ENCODE data around the gene PLXNB1. TPM values are rescaled to one million over a fixed set of nuclear protein-coding genes. Genes with fewer than 3 reads are reported as not detected.
A peak's percentile ranks its signal among the peaks of the same experiment; 100 is the strongest.

The PLXNB1 gene
- total and polyA plus RNA-seq, 2 experiments from 2014 or later: 49.0 to 144 TPM

DNA sequence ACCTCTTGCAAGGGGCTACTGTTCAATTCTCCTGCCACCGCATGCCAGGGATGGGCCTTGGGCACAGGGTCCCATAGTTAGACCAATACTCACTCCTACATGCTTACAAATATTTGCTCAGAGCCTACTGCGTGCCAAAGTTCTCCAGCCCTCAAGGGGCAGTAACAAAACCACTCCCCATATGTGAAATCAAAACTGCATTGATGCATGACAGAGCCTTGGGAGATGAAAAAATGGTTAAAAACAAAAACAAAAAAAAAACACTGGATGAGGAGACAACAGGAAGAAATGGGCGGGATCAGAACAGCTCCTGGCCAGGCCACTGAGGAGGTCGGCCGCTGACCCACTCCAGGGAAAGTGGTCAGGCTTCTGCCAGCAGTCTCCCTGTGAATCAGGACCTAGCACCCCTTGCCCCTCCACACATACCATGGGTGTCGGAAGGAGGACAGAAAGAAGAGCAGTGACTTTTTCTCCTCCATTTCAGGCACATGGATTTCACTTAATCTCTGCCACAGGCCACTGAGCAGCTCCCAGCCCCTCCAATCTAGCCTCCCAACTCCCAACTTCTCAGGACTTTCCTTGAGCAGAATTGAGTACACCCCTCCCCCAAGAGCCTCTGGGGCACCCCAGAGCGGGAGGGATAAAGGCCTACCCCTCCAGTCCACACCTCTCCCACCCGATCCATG is 2.8 kb downstream of the PLXNB1 start:
- H3K27me3 ChIP-seq (ENCODE audit: insufficient read depth): no peaks in the 10 kb centered on the region
- peaks cover 24% of the 10 kb centered on the region for H4K20me1 ChIP-seq (replicated peaks; ENCODE audit: insufficient read depth)
- H3K4me1 ChIP-seq (ENCODE audit: insufficient read depth): peaks cover 35% of the 10 kb centered on the region
- peaks cover 38% of the 10 kb centered on the region for H3K36me3 Mint-ChIP-seq (ENCODE audit: low read depth)
- H3K36me3 ChIP-seq (ENCODE audit: insufficient read depth): peaks cover 5% of the 10 kb centered on the region
- peaks cover 57% of the 10 kb centered on the region for H3K4me1 Mint-ChIP-seq
- no peaks in the 10 kb centered on the region for H3K9me2 ChIP-seq (ENCODE audit: insufficient read depth)
- peaks cover 66% of the 10 kb centered on the region for H3K79me2 ChIP-seq (replicated peaks; ENCODE audit: insufficient read depth)
- peak overlapping the region; percentile 92; the same call in 1 of the 2 replicates for H3K27ac Mint-ChIP-seq
- H3K4me3 Mint-ChIP-seq: peak overlapping the region; percentile 86
- H3F3A ChIP-seq (replicated peaks; ENCODE audit: low read depth): peaks cover 15% of the 10 kb centered on the region
- no peak overlapping the region for H2AFZ ChIP-seq
- peak overlapping the region; percentile 84; the same call in 1 of the 2 replicates for H3K4me3 ChIP-seq
- peak overlapping the region; percentile 86 for H3K4me2 ChIP-seq
- peaks cover 18% of the 10 kb centered on the region for H3K27me3 Mint-ChIP-seq (ENCODE audit: insufficient read depth, low read depth, poor library complexity)
- TF ChIP-seq POLR2AphosphoS5 (IDR thresholded peaks at IDR 0.05; ENCODE audit: low read depth) (no peak), NANOG (IDR thresholded peaks at IDR 0.05; ENCODE audit: borderline replicate concordance) (no peak), ZNF114 (CRISPR knock-in tag; IDR thresholded peaks at IDR 0.05) (no peak)
- peaks cover 3% of the 10 kb centered on the region; the same call in 1 of the 3 replicates for H3K9me3 Mint-ChIP-seq
- ATAC-seq (no peak), DNase-seq (ENCODE audit: low spot score) (no peak)
- H3K27ac ChIP-seq (ENCODE audit: low read depth): peak overlapping the region; percentile 39; the same call in 1 of the 2 replicates

DNA sequence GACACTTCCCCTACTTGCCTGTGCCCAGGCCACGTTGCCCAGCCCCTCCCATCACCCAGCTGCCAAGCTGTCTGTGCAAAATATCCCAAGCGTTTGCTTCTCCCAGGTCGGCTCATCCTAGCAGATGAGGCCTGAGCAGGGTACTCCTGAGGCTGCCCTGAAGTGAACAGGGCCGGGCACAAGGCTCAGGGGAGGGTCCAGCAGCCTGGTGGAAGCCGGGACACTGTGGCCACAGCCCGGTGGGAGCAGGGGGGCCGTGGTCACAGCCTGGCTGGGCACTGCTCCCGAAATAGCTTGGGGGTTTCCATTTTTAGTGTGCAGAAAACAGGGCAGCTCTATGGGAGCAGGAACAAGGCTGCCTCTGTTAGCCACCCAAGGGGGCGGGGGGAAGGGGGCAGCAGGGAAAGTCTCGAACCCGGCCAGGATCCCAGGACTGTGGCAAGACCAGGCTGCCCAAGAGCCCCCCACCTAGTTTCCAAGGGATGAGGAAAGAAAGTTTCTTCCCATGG is 3.4 kb downstream of the PLXNB1 start:
- no peaks in the 10 kb centered on the region; the same call in 1 of the 2 replicates for H3K36me3 ChIP-seq (ENCODE audit: insufficient read depth)
- peaks cover 11% of the 10 kb centered on the region for H3F3A ChIP-seq (replicated peaks; ENCODE audit: low read depth)
- ATAC-seq: no peak
- DNase-seq (ENCODE audit: low spot score): no peak
- Mint-ChIP-seq H3K9me3 (peaks cover 3% of the 10 kb centered on the region; the same call in 1 of the 3 replicates), H3K4me3 (no peak overlapping the region; the same call in 2 of the 3 replicates), H3K27ac (no peak overlapping the region), H3K27me3 (ENCODE audit: insufficient read depth, low read depth, poor library complexity) (peaks cover 18% of the 10 kb centered on the region), H3K36me3 (ENCODE audit: low read depth) (peaks cover 38% of the 10 kb centered on the region), H3K4me1 (peaks cover 51% of the 10 kb centered on the region)
- H2AFZ ChIP-seq: no peak overlapping the region
- no peaks in the 10 kb centered on the region for H3K9me2 ChIP-seq (ENCODE audit: insufficient read depth)
- H3K4me2 ChIP-seq: no peak overlapping the region
- H3K4me3 ChIP-seq: 0 out of 2 replicates have a peak overlapping the region, but pooled peaks have one; percentile 23
- peaks cover 30% of the 10 kb centered on the region for H4K20me1 ChIP-seq (replicated peaks; ENCODE audit: insufficient read depth)
- H3K4me1 ChIP-seq (ENCODE audit: insufficient read depth): peaks cover 30% of the 10 kb centered on the region
- peaks cover 60% of the 10 kb centered on the region for H3K79me2 ChIP-seq (replicated peaks; ENCODE audit: insufficient read depth)
- H3K27ac ChIP-seq (ENCODE audit: low read depth): 0 out of 2 replicates have a peak overlapping the region, but pooled peaks have one; percentile 39
- H3K27me3 ChIP-seq (ENCODE audit: insufficient read depth): no peaks in the 10 kb centered on the region
- TF ChIP-seq ZNF462 (CRISPR knock-in tag; IDR thresholded peaks at IDR 0.05) (no peak), ZNF331 (CRISPR knock-in tag; IDR thresholded peaks at IDR 0.05; ENCODE audit: low read depth) (no peak), EZH2 (IDR thresholded peaks at IDR 0.05; ENCODE audit: low read depth, unreplicated experiment) (no peak), STAT1 (IDR thresholded peaks at IDR 0.05; ENCODE audit: unreplicated experiment) (no peak), ZNF114 (CRISPR knock-in tag; IDR thresholded peaks at IDR 0.05) (no peak)
- TF ChIP-seq, protein P1, sequence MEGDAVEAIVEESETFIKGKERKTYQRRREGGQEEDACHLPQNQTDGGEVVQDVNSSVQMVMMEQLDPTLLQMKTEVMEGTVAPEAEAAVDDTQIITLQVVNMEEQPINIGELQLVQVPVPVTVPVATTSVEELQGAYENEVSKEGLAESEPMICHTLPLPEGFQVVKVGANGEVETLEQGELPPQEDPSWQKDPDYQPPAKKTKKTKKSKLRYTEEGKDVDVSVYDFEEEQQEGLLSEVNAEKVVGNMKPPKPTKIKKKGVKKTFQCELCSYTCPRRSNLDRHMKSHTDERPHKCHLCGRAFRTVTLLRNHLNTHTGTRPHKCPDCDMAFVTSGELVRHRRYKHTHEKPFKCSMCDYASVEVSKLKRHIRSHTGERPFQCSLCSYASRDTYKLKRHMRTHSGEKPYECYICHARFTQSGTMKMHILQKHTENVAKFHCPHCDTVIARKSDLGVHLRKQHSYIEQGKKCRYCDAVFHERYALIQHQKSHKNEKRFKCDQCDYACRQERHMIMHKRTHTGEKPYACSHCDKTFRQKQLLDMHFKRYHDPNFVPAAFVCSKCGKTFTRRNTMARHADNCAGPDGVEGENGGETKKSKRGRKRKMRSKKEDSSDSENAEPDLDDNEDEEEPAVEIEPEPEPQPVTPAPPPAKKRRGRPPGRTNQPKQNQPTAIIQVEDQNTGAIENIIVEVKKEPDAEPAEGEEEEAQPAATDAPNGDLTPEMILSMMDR (conservative IDR thresholded peaks at IDR 0.05; ENCODE audit: low read depth in 2 of 2): no peak
- TF ChIP-seq, protein P2, sequence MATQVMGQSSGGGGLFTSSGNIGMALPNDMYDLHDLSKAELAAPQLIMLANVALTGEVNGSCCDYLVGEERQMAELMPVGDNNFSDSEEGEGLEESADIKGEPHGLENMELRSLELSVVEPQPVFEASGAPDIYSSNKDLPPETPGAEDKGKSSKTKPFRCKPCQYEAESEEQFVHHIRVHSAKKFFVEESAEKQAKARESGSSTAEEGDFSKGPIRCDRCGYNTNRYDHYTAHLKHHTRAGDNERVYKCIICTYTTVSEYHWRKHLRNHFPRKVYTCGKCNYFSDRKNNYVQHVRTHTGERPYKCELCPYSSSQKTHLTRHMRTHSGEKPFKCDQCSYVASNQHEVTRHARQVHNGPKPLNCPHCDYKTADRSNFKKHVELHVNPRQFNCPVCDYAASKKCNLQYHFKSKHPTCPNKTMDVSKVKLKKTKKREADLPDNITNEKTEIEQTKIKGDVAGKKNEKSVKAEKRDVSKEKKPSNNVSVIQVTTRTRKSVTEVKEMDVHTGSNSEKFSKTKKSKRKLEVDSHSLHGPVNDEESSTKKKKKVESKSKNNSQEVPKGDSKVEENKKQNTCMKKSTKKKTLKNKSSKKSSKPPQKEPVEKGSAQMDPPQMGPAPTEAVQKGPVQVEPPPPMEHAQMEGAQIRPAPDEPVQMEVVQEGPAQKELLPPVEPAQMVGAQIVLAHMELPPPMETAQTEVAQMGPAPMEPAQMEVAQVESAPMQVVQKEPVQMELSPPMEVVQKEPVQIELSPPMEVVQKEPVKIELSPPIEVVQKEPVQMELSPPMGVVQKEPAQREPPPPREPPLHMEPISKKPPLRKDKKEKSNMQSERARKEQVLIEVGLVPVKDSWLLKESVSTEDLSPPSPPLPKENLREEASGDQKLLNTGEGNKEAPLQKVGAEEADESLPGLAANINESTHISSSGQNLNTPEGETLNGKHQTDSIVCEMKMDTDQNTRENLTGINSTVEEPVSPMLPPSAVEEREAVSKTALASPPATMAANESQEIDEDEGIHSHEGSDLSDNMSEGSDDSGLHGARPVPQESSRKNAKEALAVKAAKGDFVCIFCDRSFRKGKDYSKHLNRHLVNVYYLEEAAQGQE (IDR thresholded peaks at IDR 0.05; ENCODE audit: unreplicated experiment): no peak

All from GM23338 (cell line).